Measurements from ENCODE around the gene ATOX1. TPM values are rescaled to one million over a fixed set of nuclear protein-coding genes. Genes with fewer than 3 reads are reported as not detected.
A peak's percentile ranks its signal among the peaks of the same experiment; 100 is the strongest.

Gene ATOX1
- total and polyA plus RNA-seq, 2 of the 13 experiments (the other 11 are each of a cell fraction or from before 2014, with no cell fraction given) = 62.4 to 124 TPM

DNA sequence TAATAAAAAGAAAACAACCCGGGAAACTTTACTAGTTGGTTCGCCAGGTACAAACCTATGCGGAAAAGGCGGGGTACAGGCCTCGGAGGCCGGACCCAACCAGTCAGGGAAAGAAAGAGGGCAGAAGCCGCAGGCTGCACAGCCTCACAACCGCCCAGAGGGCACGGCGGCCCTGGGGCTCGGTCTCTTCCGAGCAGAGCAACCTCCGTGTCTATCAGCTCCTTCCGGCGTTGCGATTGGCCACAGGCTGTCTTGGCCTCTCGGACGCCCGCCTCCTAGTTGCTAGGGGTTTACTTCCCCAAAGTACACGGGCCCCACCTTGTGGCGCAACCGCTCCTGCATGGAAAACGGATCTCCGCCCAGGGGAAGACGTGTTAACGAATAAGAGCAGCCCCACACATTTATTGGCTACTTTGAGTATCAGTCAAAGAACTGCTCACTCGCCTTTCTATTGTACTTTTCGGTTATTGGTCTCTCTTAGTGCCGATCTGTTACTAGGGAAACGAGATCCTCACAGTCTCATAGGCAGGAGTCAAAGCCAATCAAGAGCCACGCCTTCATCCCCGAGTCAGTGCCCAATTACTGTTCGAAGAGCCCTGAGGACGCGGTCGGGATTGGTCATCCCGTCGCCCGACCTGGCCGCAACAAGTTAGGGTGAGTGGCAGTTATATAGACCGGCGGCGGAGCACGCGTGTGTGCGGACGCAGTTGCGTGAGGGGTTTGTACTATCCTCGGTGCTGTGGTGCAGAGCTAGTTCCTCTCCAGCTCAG, 13.0 kb upstream of the ATOX1 start, which contains the start of gene G3BP1 (continued):
- TF ChIP-seq CHCHD3 (CRISPR knock-in tag; IDR thresholded peaks at IDR 0.05) = peak; percentile 79; the same call in 1 of the 2 replicates
- 0 out of 2 replicates have a peak, but pooled peaks have one; percentile 32 for TF ChIP-seq TEAD2 (CRISPR knock-in tag; IDR thresholded peaks at IDR 0.05)
- TF ChIP-seq, protein P1, sequence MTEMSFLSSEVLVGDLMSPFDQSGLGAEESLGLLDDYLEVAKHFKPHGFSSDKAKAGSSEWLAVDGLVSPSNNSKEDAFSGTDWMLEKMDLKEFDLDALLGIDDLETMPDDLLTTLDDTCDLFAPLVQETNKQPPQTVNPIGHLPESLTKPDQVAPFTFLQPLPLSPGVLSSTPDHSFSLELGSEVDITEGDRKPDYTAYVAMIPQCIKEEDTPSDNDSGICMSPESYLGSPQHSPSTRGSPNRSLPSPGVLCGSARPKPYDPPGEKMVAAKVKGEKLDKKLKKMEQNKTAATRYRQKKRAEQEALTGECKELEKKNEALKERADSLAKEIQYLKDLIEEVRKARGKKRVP (CRISPR knock-in tag; IDR thresholded peaks at IDR 0.05) = peak in 1 of 2 experiments; percentile 70; a peak in 2 of 4 replicates
- TF ChIP-seq HOXA3 (CRISPR knock-in tag; IDR thresholded peaks at IDR 0.05) = peak; percentile 6; the same call in 1 of the 2 replicates
- TF ChIP-seq ZNF549 (CRISPR knock-in tag; IDR thresholded peaks at IDR 0.05) = peak; percentile 80; the same call in 1 of the 2 replicates
- TF ChIP-seq ELF3 (CRISPR knock-in tag; IDR thresholded peaks at IDR 0.05) = no peak; the same call in 1 of the 2 replicates
- TF ChIP-seq, protein P2, sequence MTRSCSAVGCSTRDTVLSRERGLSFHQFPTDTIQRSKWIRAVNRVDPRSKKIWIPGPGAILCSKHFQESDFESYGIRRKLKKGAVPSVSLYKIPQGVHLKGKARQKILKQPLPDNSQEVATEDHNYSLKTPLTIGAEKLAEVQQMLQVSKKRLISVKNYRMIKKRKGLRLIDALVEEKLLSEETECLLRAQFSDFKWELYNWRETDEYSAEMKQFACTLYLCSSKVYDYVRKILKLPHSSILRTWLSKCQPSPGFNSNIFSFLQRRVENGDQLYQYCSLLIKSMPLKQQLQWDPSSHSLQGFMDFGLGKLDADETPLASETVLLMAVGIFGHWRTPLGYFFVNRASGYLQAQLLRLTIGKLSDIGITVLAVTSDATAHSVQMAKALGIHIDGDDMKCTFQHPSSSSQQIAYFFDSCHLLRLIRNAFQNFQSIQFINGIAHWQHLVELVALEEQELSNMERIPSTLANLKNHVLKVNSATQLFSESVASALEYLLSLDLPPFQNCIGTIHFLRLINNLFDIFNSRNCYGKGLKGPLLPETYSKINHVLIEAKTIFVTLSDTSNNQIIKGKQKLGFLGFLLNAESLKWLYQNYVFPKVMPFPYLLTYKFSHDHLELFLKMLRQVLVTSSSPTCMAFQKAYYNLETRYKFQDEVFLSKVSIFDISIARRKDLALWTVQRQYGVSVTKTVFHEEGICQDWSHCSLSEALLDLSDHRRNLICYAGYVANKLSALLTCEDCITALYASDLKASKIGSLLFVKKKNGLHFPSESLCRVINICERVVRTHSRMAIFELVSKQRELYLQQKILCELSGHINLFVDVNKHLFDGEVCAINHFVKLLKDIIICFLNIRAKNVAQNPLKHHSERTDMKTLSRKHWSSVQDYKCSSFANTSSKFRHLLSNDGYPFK (CRISPR knock-in tag; IDR thresholded peaks at IDR 0.05; ENCODE audit: borderline replicate concordance) = peak; percentile 53; the same call in 1 of the 2 replicates
- 0 out of 2 replicates have a peak, but pooled peaks have one; percentile 68 for TF ChIP-seq HNRNPL (IDR thresholded peaks at IDR 0.05; ENCODE audit: low read depth, low read length)
- TF ChIP-seq KDM2A (CRISPR knock-in tag; IDR thresholded peaks at IDR 0.05; ENCODE audit: borderline replicate concordance, low read depth) = peak; percentile 79
- peak; percentile 95 for TF ChIP-seq RFX1 (IDR thresholded peaks at IDR 0.05)
- 0 out of 2 replicates have a peak, but pooled peaks have one; percentile 79 for TF ChIP-seq ZNF792 (CRISPR knock-in tag; IDR thresholded peaks at IDR 0.05)
- TF ChIP-seq ZNF709 (CRISPR knock-in tag; IDR thresholded peaks at IDR 0.05) = no peak; the same call in 1 of the 2 replicates
- peak; percentile 73; the same call in 1 of the 2 replicates for TF ChIP-seq ISX (CRISPR knock-in tag; conservative IDR thresholded peaks at IDR 0.05)
- peak; percentile 77 for TF ChIP-seq BHLHE40 (IDR thresholded peaks at IDR 0.05; ENCODE audit: low read length)
- peak; percentile 31; the same call in 1 of the 2 replicates for TF ChIP-seq ETV5 (CRISPR knock-in tag; IDR thresholded peaks at IDR 0.05; ENCODE audit: borderline replicate concordance)
- no peak; the same call in 1 of the 2 replicates for TF ChIP-seq ZKSCAN8 (CRISPR knock-in tag; IDR thresholded peaks at IDR 0.05; ENCODE audit: borderline replicate concordance)
- TF ChIP-seq ZNF564 (CRISPR knock-in tag; IDR thresholded peaks at IDR 0.05) = 0 out of 2 replicates have a peak, but pooled peaks have one; percentile 20
- TF ChIP-seq ZNF816 (CRISPR knock-in tag; IDR thresholded peaks at IDR 0.05; ENCODE audit: borderline replicate concordance) = no peak
- TF ChIP-seq, protein P3, sequence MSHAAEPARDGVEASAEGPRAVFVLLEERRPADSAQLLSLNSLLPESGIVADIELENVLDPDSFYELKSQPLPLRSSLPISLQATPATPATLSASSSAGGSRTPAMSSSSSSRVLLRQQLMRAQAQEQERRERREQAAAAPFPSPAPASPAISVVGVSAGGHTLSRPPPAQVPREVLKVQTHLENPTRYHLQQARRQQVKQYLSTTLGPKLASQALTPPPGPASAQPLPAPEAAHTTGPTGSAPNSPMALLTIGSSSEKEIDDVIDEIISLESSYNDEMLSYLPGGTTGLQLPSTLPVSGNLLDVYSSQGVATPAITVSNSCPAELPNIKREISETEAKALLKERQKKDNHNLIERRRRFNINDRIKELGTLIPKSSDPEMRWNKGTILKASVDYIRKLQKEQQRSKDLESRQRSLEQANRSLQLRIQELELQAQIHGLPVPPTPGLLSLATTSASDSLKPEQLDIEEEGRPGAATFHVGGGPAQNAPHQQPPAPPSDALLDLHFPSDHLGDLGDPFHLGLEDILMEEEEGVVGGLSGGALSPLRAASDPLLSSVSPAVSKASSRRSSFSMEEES (CRISPR knock-in tag; IDR thresholded peaks at IDR 0.05) = 0 out of 2 replicates have a peak, but pooled peaks have one; percentile 55
- peak; percentile 75; the same call in 1 of the 2 replicates for TF ChIP-seq MEF2D (CRISPR knock-in tag; IDR thresholded peaks at IDR 0.05)
- TF ChIP-seq RFX3 (CRISPR knock-in tag; IDR thresholded peaks at IDR 0.05) = peak; percentile 90
- TF ChIP-seq, protein P4, sequence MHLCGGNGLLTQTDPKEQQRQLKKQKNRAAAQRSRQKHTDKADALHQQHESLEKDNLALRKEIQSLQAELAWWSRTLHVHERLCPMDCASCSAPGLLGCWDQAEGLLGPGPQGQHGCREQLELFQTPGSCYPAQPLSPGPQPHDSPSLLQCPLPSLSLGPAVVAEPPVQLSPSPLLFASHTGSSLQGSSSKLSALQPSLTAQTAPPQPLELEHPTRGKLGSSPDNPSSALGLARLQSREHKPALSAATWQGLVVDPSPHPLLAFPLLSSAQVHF (CRISPR knock-in tag; IDR thresholded peaks at IDR 0.05) = no peak
- TF ChIP-seq ZNF367 (CRISPR knock-in tag; IDR thresholded peaks at IDR 0.05; ENCODE audit: borderline replicate concordance) = peak; percentile 72; the same call in 1 of the 2 replicates
- peak; percentile 66; the same call in 1 of the 2 replicates for TF ChIP-seq ZNF768 (CRISPR knock-in tag; IDR thresholded peaks at IDR 0.05)

Measured in HepG2 (cell line).